H1 (cell line): Measurements from ENCODE around the gene BCAS1. TPM values are rescaled to one million over a fixed set of nuclear protein-coding genes. Genes with fewer than 3 reads are reported as not detected.
A peak's percentile ranks its signal among the peaks of the same experiment; 100 is the strongest.

ENCODE experiments used
- RAD21 ChIP-seq, 2 experiments: IDR thresholded peaks in 1 of 2; conservative IDR thresholded peaks in 1 of 2; 2 replicates each; pipeline ENCODE4 v1.6.1; 2011; ENCODE audit warnings: low read depth in 2 of 2, low read length in 2 of 2, improper control_type of control experiment in 1 of 2, inconsistent platforms in 1 of 2, mild to moderate bottlenecking in 1 of 2, moderate library complexity in 1 of 2
- polyA plus RNA-seq, 7 experiments: library from polyadenylated mRNA; depleted of rRNA in 3 of 7; stranded (reverse) in 5 of 7; unstranded in 2 of 7; fragments of >200 nt in 5 of 7; fragments of 200-250 nt in 2 of 7; gene quantifications; 1 replicate in 5 of 7; 2 replicates in 1 of 7; 4 replicates in 1 of 7; pipeline versions ENCODE4 v1.2.1 to v1.2.3, GENCODE V29; 2011 to 2013; ENCODE audit warnings: missing spikeins in 2 of 7, mixed read lengths in 2 of 7
- total RNA-seq: library from RNA; stranded (reverse); fragmentation: NEBNext Ultra II Directional; extraction: Animal tissue kit (Norgen Biotek cat#: 25700); gene quantifications from 2 replicates; pipeline ENCODE4 v1.2.1, GENCODE V29; 2021
- TF ChIP-seq, protein P1 (sequence below): fragments of 300-600 bp; sonication (generic); IDR thresholded peaks from 2 replicates; pipeline ENCODE4 v1.7.1; 2012; ENCODE audit warnings: low read length, moderate library complexity, mild to moderate bottlenecking, inconsistent platforms; ENCODE audit not compliant: insufficient replicate concordance
- TF ChIP-seq, protein P2 (sequence below), 3 experiments: IDR thresholded peaks; 1 replicate in 2 of 3; 2 replicates in 1 of 3; pipeline versions ENCODE4 v1.5.1 to v1.6.1; 2011; ENCODE audit warnings: low read length in 3 of 3, mild to moderate bottlenecking in 3 of 3, inconsistent platforms in 2 of 3, low read depth in 1 of 3, moderate library complexity in 1 of 3; ENCODE audit not compliant: insufficient read depth in 1 of 3; ENCODE audit errors: control extremely low read depth in 1 of 3

Gene BCAS1
- total and polyA plus RNA-seq, 2 of the 8 experiments (the other 6 are each of a cell fraction or from before 2014, with no cell fraction given) = 0.06 to 0.19 TPM

DNA sequence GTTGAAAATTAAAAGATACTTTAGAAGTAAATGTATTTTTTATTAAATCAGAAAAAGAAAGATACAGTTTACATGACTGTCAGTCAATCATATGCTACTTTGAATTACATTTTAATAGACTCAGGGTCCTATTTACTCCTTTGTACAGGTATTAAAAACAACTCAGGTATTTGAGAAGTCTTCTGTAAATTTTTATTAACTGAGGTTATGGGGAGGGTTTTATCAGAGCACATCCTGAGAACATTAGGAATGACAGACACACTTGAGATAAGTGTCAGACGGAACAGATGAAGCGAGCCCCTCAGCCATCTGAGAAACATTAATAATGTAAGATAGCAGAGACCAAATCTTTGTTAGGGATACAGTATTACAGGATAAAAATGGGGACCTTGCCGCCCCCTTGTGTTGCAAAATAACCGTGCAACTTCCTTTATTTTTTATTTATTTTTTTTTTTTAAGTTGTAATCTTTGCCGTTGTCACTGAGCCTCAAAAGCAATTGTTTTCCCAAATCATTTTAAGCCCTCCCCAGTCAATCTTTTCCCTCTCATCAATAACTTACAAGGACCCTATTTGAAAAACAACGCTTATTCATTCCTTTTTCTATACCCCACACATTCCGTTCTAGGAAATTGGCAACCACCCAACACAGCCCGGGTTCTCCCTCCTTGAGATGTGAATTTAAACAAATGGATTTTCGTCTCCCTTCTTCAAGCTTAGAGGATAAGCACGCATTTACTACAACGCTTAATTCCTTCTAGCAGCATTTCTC is 126.7 kb downstream of the BCAS1 start (continued):
- TF ChIP-seq, protein P1, sequence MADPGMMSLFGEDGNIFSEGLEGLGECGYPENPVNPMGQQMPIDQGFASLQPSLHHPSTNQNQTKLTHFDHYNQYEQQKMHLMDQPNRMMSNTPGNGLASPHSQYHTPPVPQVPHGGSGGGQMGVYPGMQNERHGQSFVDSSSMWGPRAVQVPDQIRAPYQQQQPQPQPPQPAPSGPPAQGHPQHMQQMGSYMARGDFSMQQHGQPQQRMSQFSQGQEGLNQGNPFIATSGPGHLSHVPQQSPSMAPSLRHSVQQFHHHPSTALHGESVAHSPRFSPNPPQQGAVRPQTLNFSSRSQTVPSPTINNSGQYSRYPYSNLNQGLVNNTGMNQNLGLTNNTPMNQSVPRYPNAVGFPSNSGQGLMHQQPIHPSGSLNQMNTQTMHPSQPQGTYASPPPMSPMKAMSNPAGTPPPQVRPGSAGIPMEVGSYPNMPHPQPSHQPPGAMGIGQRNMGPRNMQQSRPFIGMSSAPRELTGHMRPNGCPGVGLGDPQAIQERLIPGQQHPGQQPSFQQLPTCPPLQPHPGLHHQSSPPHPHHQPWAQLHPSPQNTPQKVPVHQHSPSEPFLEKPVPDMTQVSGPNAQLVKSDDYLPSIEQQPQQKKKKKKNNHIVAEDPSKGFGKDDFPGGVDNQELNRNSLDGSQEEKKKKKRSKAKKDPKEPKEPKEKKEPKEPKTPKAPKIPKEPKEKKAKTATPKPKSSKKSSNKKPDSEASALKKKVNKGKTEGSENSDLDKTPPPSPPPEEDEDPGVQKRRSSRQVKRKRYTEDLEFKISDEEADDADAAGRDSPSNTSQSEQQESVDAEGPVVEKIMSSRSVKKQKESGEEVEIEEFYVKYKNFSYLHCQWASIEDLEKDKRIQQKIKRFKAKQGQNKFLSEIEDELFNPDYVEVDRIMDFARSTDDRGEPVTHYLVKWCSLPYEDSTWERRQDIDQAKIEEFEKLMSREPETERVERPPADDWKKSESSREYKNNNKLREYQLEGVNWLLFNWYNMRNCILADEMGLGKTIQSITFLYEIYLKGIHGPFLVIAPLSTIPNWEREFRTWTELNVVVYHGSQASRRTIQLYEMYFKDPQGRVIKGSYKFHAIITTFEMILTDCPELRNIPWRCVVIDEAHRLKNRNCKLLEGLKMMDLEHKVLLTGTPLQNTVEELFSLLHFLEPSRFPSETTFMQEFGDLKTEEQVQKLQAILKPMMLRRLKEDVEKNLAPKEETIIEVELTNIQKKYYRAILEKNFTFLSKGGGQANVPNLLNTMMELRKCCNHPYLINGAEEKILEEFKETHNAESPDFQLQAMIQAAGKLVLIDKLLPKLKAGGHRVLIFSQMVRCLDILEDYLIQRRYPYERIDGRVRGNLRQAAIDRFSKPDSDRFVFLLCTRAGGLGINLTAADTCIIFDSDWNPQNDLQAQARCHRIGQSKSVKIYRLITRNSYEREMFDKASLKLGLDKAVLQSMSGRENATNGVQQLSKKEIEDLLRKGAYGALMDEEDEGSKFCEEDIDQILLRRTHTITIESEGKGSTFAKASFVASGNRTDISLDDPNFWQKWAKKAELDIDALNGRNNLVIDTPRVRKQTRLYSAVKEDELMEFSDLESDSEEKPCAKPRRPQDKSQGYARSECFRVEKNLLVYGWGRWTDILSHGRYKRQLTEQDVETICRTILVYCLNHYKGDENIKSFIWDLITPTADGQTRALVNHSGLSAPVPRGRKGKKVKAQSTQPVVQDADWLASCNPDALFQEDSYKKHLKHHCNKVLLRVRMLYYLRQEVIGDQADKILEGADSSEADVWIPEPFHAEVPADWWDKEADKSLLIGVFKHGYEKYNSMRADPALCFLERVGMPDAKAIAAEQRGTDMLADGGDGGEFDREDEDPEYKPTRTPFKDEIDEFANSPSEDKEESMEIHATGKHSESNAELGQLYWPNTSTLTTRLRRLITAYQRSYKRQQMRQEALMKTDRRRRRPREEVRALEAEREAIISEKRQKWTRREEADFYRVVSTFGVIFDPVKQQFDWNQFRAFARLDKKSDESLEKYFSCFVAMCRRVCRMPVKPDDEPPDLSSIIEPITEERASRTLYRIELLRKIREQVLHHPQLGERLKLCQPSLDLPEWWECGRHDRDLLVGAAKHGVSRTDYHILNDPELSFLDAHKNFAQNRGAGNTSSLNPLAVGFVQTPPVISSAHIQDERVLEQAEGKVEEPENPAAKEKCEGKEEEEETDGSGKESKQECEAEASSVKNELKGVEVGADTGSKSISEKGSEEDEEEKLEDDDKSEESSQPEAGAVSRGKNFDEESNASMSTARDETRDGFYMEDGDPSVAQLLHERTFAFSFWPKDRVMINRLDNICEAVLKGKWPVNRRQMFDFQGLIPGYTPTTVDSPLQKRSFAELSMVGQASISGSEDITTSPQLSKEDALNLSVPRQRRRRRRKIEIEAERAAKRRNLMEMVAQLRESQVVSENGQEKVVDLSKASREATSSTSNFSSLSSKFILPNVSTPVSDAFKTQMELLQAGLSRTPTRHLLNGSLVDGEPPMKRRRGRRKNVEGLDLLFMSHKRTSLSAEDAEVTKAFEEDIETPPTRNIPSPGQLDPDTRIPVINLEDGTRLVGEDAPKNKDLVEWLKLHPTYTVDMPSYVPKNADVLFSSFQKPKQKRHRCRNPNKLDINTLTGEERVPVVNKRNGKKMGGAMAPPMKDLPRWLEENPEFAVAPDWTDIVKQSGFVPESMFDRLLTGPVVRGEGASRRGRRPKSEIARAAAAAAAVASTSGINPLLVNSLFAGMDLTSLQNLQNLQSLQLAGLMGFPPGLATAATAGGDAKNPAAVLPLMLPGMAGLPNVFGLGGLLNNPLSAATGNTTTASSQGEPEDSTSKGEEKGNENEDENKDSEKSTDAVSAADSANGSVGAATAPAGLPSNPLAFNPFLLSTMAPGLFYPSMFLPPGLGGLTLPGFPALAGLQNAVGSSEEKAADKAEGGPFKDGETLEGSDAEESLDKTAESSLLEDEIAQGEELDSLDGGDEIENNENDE = no peak
- TF ChIP-seq, protein P2, sequence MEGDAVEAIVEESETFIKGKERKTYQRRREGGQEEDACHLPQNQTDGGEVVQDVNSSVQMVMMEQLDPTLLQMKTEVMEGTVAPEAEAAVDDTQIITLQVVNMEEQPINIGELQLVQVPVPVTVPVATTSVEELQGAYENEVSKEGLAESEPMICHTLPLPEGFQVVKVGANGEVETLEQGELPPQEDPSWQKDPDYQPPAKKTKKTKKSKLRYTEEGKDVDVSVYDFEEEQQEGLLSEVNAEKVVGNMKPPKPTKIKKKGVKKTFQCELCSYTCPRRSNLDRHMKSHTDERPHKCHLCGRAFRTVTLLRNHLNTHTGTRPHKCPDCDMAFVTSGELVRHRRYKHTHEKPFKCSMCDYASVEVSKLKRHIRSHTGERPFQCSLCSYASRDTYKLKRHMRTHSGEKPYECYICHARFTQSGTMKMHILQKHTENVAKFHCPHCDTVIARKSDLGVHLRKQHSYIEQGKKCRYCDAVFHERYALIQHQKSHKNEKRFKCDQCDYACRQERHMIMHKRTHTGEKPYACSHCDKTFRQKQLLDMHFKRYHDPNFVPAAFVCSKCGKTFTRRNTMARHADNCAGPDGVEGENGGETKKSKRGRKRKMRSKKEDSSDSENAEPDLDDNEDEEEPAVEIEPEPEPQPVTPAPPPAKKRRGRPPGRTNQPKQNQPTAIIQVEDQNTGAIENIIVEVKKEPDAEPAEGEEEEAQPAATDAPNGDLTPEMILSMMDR (IDR thresholded peaks at IDR 0.05; ENCODE audit: control extremely low read depth in 1 of 3, insufficient read depth in 1 of 3, low read depth in 1 of 3, low read length in 3 of 3) = peak in 2 of 3 experiments; percentile 27 to 45; a peak in 2 of 4 replicates
- TF ChIP-seq RAD21 (IDR thresholded peaks at IDR 0.05 in 1 of 2, conservative IDR thresholded peaks at IDR 0.05 in 1 of 2; ENCODE audit: low read depth in 2 of 2, low read length in 2 of 2) = peak; percentile 53 to 58
- TF ChIP-seq, all 59 proteins: peak for 2
